ENCODE results near the gene PBX2.

DNA sequence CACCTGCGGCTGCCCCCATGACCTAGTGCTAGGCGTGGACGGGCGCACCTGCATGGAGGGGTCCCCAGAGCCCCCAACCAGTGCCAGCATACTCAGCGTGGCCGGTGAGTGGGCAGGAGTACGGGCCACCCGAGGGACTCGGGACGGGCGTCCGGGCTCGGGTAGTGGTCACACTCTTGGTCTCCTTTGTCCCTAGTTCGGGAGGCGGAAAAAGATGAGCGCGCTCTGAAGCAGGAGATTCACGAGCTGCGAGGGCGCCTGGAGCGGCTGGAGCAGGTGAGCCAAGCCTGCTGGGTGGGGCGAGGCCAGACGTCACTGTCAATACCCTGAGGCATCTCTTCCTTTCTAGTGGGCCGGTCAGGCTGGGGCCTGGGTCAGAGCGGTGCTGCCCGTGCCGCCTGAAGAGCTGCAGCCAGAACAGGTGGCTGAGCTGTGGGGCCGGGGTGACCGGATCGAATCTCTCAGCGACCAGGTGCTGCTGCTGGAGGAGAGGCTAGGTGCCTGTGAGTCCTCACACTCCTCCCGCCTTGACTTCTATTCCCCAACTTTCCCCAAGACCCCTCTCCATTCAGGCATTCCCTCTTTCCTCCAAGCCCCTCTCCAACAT, 22.7 kb downstream of the PBX2 start:
- no peak for TF ChIP-seq CTCF (IDR thresholded peaks at IDR 0.05)
- no peak for TF ChIP-seq POLR2A (IDR thresholded peaks at IDR 0.05)

Measured in breast epithelium (tissue), 3 donors.